Hepatocyte (in vitro differentiated cells): Measurements from ENCODE around the gene SERGEF. TPM values are rescaled to one million over a fixed set of nuclear protein-coding genes. Genes with fewer than 3 reads are reported as not detected.

Source experiments
- DNase-seq: peaks from one replicate; pipeline ENCODE4 v3.0.0-alpha.2; 2016; ENCODE audit warnings: low spot score
- H2AFZ ChIP-seq: fragments of 200-600 bp; sonication (generic); 2 replicates; pipeline ENCODE4 v1.6.0; 2016; ENCODE audit warnings: antibody characterized with exemption, mild to moderate bottlenecking
- H3K27ac ChIP-seq: fragments of 200-600 bp; sonication (generic); 2 replicates; pipeline ENCODE4 v1.5.1; 2016; ENCODE audit warnings: mild to moderate bottlenecking
- H3K27me3 ChIP-seq: fragments of 200-600 bp; sonication (generic); 2 replicates; pipeline ENCODE4 v1.6.1; 2016
- H3K36me3 ChIP-seq: fragments of 200-600 bp; sonication (generic); replicated peaks from 2 replicates; pipeline ENCODE4 v1.5.1; 2016; ENCODE audit warnings: low read depth; ENCODE audit not compliant: insufficient read depth
- H3K4me1 ChIP-seq: fragments of 200-600 bp; sonication (generic); 2 replicates; pipeline ENCODE4 v1.5.1; 2016; ENCODE audit warnings: mild to moderate bottlenecking, moderate library complexity; ENCODE audit not compliant: insufficient read depth
- H3K4me2 ChIP-seq: fragments of 200-600 bp; sonication (generic); 2 replicates; pipeline ENCODE4 v1.6.0; 2016
- H3K4me3 ChIP-seq: fragments of 200-600 bp; sonication (generic); 2 replicates; pipeline ENCODE4 v1.5.1; 2016; ENCODE audit warnings: mild to moderate bottlenecking
- H3K79me2 ChIP-seq: fragments of 200-600 bp; sonication (generic); 2 replicates; pipeline ENCODE4 v1.6.0; 2017; ENCODE audit warnings: mild to moderate bottlenecking
- H3K9me2 ChIP-seq: fragments of 200-600 bp; sonication (generic); replicated peaks from 2 replicates; pipeline ENCODE4 v1.6.0; 2017; ENCODE audit warnings: mild to moderate bottlenecking; ENCODE audit not compliant: insufficient read depth
- H3K9me3 ChIP-seq: fragments of 200-600 bp; sonication (generic); 2 replicates; pipeline ENCODE4 v1.5.1; 2016; ENCODE audit warnings: low read depth, mild to moderate bottlenecking
- H4K20me1 ChIP-seq: fragments of 200-600 bp; sonication (generic); 2 replicates; pipeline ENCODE4 v1.6.0; 2016; ENCODE audit warnings: mild to moderate bottlenecking; ENCODE audit not compliant: insufficient read depth, poor library complexity, severe bottlenecking
- CTCF ChIP-seq: fragments of 200-600 bp; sonication (generic); IDR thresholded peaks from 2 replicates; pipeline ENCODE4 v1.5.1; 2016; ENCODE audit warnings: antibody characterized with exemption, mild to moderate bottlenecking; ENCODE audit not compliant: poor library complexity
- EZH2 ChIP-seq: fragments of 200-600 bp; sonication (generic); IDR thresholded peaks from 2 replicates; pipeline ENCODE4 v1.6.1; 2016; ENCODE audit warnings: antibody characterized with exemption, mild to moderate bottlenecking, borderline replicate concordance
- EZH2phosphoT487 ChIP-seq: fragments of 200-600 bp; sonication (generic); IDR thresholded peaks from one replicate; pipeline ENCODE4 v1.6.1; 2018; ENCODE audit warnings: antibody characterized with exemption, mild to moderate bottlenecking, low read depth, moderate library complexity; ENCODE audit not compliant: unreplicated experiment, severe bottlenecking
- WGBS: methylation state at CpG from one replicate; pipeline ENCODE4 v1.1.6; 2016; ENCODE audit warnings: low lambda C conversion rate; ENCODE audit errors: missing lambda C conversion rate; 5-methylcytosine and 5-hydroxymethylcytosine counted together
- polyA plus RNA-seq: library from polyadenylated mRNA; unstranded; fragments of >200 nt; fragmentation: Nextera tagmentation; extraction: Ambion mirVana; gene quantifications from 2 replicates; pipeline ENCODE4 v1.2.1, GENCODE V29; 2016
- total RNA-seq: library from RNA; depleted of rRNA; stranded (reverse); fragments of >200 nt; gene quantifications from 2 replicates; pipeline ENCODE4 v1.2.3, GENCODE V29; 2014

Gene SERGEF
- total and polyA plus RNA-seq, 2 experiments from 2014 or later: 21.7 to 28.7 TPM

GRCh38 chr11:17878743-17879142 is 134.1 kb downstream of the SERGEF start:
- Histone ChIP-seq H3K27ac (no peak overlapping the region), H3K79me2 (no peaks in the 10 kb centered on the region), H3K4me3 (no peak overlapping the region), H4K20me1 (no peaks in the 10 kb centered on the region), H3K4me1 (no peaks in the 10 kb centered on the region), H3K9me3 (no peaks in the 10 kb centered on the region), H3K36me3 (no peaks in the 10 kb centered on the region), H2AFZ (no peak overlapping the region), H3K9me2 (no peaks in the 10 kb centered on the region), H3K4me2 (no peak overlapping the region), H3K27me3 (no peaks in the 10 kb centered on the region)
- 93% methylated on average over 2 of the region's 2 CpGs for WGBS
- no peak for DNase-seq
- TF ChIP-seq CTCF (no peak), EZH2phosphoT487 (no peak), EZH2 (no peak)

GRCh38 chr11:17877886-17878285 is 135.0 kb downstream of the SERGEF start:
- no peaks in the 10 kb centered on the region for H3K9me3 ChIP-seq
- no peaks in the 10 kb centered on the region for H3K4me1 ChIP-seq
- H4K20me1 ChIP-seq: no peaks in the 10 kb centered on the region
- DNase-seq: no peak
- WGBS: 98% methylated on average over 3 of the region's 3 CpGs
- H3K79me2 ChIP-seq: no peaks in the 10 kb centered on the region
- no peaks in the 10 kb centered on the region for H3K36me3 ChIP-seq
- TF ChIP-seq CTCF (no peak), EZH2phosphoT487 (no peak), EZH2 (no peak)
- no peak overlapping the region for H2AFZ ChIP-seq
- no peaks in the 10 kb centered on the region for H3K9me2 ChIP-seq
- no peak overlapping the region for H3K27ac ChIP-seq
- no peak overlapping the region for H3K4me3 ChIP-seq
- no peak overlapping the region for H3K4me2 ChIP-seq
- H3K27me3 ChIP-seq: no peaks in the 10 kb centered on the region

- Histone ChIP-seq H3K4me1 (no peaks in the 10 kb centered on the region), H3K27me3 (no peaks in the 10 kb centered on the region), H3K9me3 (no peaks in the 10 kb centered on the region), H3K36me3 (no peaks in the 10 kb centered on the region), H3K4me2 (no peak overlapping the region), H3K9me2 (no peaks in the 10 kb centered on the region), H3K27ac (no peak overlapping the region), H2AFZ (no peak overlapping the region), H4K20me1 (no peaks in the 10 kb centered on the region), H3K79me2 (no peaks in the 10 kb centered on the region), H3K4me3 (no peak overlapping the region)
- WGBS: 78% methylated on average over 3 of the region's 3 CpGs
- DNase-seq: no peak
- TF ChIP-seq EZH2phosphoT487 (no peak), EZH2 (no peak), CTCF (no peak)
Measured at GRCh38 chr11:17876827-17877226, 136.0 kb downstream of the SERGEF start.

GRCh38 chr11:17875891-17876290 is 137.0 kb downstream of the SERGEF start:
- Histone ChIP-seq H2AFZ (no peak overlapping the region), H3K79me2 (no peaks in the 10 kb centered on the region), H3K27ac (no peak overlapping the region), H3K9me3 (no peaks in the 10 kb centered on the region), H4K20me1 (no peaks in the 10 kb centered on the region), H3K36me3 (no peaks in the 10 kb centered on the region), H3K4me1 (no peaks in the 10 kb centered on the region), H3K4me2 (no peak overlapping the region), H3K4me3 (no peak overlapping the region), H3K27me3 (no peaks in the 10 kb centered on the region), H3K9me2 (no peaks in the 10 kb centered on the region)
- DNase-seq: no peak
- TF ChIP-seq EZH2phosphoT487: no peak
- no peak for TF ChIP-seq EZH2
- TF ChIP-seq CTCF: no peak
